ENCODE data around the gene HOXC5. TPM values are rescaled to one million over a fixed set of nuclear protein-coding genes. Genes with fewer than 3 reads are reported as not detected.

The HOXC5 gene
- total RNA-seq, 1 experiment from 2014 or later: not detected

GRCh38 chr12:53994264-53995001 lies 38.4 kb upstream of the HOXC5 start:
- Histone ChIP-seq H3K4me2 (ENCODE audit: insufficient read depth, insufficient read length, low read length) (peak overlapping the region; percentile 41), H4K5ac (ENCODE audit: insufficient read length, low read depth, low read length) (no peak overlapping the region), H3K56ac (ENCODE audit: insufficient read length, low read depth, low read length) (no peak overlapping the region), H2BK20ac (ENCODE audit: low read depth, low read length, poor library complexity, severe bottlenecking) (no peak overlapping the region), H3K27ac (ENCODE audit: insufficient read length, low read depth, low read length) (no peak overlapping the region), H2BK5ac (ENCODE audit: insufficient read length, low read length) (no peak overlapping the region), H4K20me1 (ENCODE audit: control insufficient read depth, insufficient read depth, insufficient read length) (no peaks in the 10 kb centered on the region), H2BK15ac (ENCODE audit: low read depth, low read length) (0 out of 2 replicates have a peak overlapping the region, but pooled peaks have one; percentile 83), H3K23me2 (ENCODE audit: insufficient read length, low read depth, low read length, poor library complexity, severe bottlenecking) (no peaks in the 10 kb centered on the region), H3K79me2 (ENCODE audit: insufficient read depth, low read length) (no peaks in the 10 kb centered on the region), H4K91ac (ENCODE audit: insufficient read length, low read depth, low read length) (no peak overlapping the region), H3K27me3 (ENCODE audit: insufficient read depth, low read length) (peaks cover 99% of the 10 kb centered on the region), H2BK120ac (ENCODE audit: low read depth, low read length, poor library complexity, severe bottlenecking) (no peak overlapping the region), H3K18ac (ENCODE audit: insufficient read length, low read depth, low read length) (no peak overlapping the region), H3K9ac (ENCODE audit: extremely low read depth, insufficient read length, low read length) (no peak overlapping the region), H2BK12ac (ENCODE audit: insufficient read length, low read depth, low read length) (no peak overlapping the region), H3K4me1 (ENCODE audit: insufficient read depth, low read length) (no peaks in the 10 kb centered on the region), H4K8ac (replicated peaks; ENCODE audit: insufficient read length, low read depth, low read length) (no peak overlapping the region), H3K14ac (ENCODE audit: insufficient read depth, low read length) (no peak overlapping the region), H3K4ac (ENCODE audit: low read depth, low read length) (no peak overlapping the region), H3K23ac (ENCODE audit: insufficient read length, low read depth, low read length) (no peak overlapping the region), H3T11ph (ENCODE audit: low read length) (no peak overlapping the region), H2AK5ac (ENCODE audit: insufficient read length, low read length) (no peak overlapping the region), H3K79me1 (ENCODE audit: insufficient read depth, low read depth, low read length, poor library complexity, severe bottlenecking) (no peaks in the 10 kb centered on the region), H2AFZ (ENCODE audit: low read length) (no peak overlapping the region), H3K9me3 (ENCODE audit: control insufficient read depth, low read depth, low read length) (no peaks in the 10 kb centered on the region)
- TF ChIP-seq CTCF (conservative IDR thresholded peaks at IDR 0.05): no peak
- H3K4me3 Mint-ChIP-seq: peak overlapping the region in 1 of 2 experiments; percentile 73; a peak in 1 of 5 replicates
- H3K27me3 Mint-ChIP-seq (ENCODE audit: low read depth): peaks cover 100% of the 10 kb centered on the region
- WGBS (ENCODE audit: extremely low coverage, insufficient read length, low lambda C conversion rate): no CpG with 5 or more reads among the region's 60 CpGs
- H3K9me3 Mint-ChIP-seq: peaks cover 0 to 3% of the 10 kb centered on the region in 2 experiments; a peak in 2 of 5 replicates
- no peaks in the 10 kb centered on the region for H3K36me3 Mint-ChIP-seq (ENCODE audit: insufficient read depth in 1 of 3, low read depth in 3 of 3)
- peaks cover 7 to 31% of the 10 kb centered on the region in 2 experiments for H3K4me1 Mint-ChIP-seq
- no peak overlapping the region for H3K27ac Mint-ChIP-seq
- DNase-seq: no peak
